ENCODE data around the gene MMP28. TPM values are rescaled to one million over a fixed set of nuclear protein-coding genes. Genes with fewer than 3 reads are reported as not detected.
A peak's percentile ranks its signal among the peaks of the same experiment; 100 is the strongest.

The MMP28 gene
- total RNA-seq, 1 experiment from 2014 or later = not detected

GRCh38 chr17:35808962-35809854, 13.8 kb upstream of the MMP28 start, which contains the start of gene TAF15:
TSS of gene TAF15 (plus strand) at chr17:35809484. CDS start at chr17:35809570, 86 bp downstream.
- Histone ChIP-seq H2BK15ac (ENCODE audit: low read depth, low read length) (no peak within 1 kb of the TSS), H3K23ac (ENCODE audit: insufficient read length, low read depth, low read length) (no peak within 1 kb of the TSS), H2BK20ac (ENCODE audit: low read depth, low read length, poor library complexity, severe bottlenecking) (no peak within 1 kb of the TSS), H3K4me2 (ENCODE audit: insufficient read depth, insufficient read length, low read length) (peak within 1 kb of the TSS; percentile 99), H3K23me2 (ENCODE audit: insufficient read length, low read depth, low read length, poor library complexity, severe bottlenecking) (peaks cover 4% of the 10 kb centered on the region), H3T11ph (ENCODE audit: low read length) (peak within 1 kb of the TSS; percentile 85), H2BK120ac (ENCODE audit: low read depth, low read length, poor library complexity, severe bottlenecking) (no peak within 1 kb of the TSS), H4K5ac (ENCODE audit: insufficient read length, low read depth, low read length) (peak within 1 kb of the TSS; percentile 81), H4K91ac (ENCODE audit: insufficient read length, low read depth, low read length) (no peak within 1 kb of the TSS), H3K79me2 (ENCODE audit: insufficient read depth, low read length) (peaks cover 27% of the 10 kb centered on the region; the same call in 1 of the 2 replicates), H2BK5ac (ENCODE audit: insufficient read length, low read length) (peak within 1 kb of the TSS; percentile 47), H3K27me3 (ENCODE audit: insufficient read depth, low read length) (no peaks in the 10 kb centered on the region), H3K9ac (ENCODE audit: extremely low read depth, insufficient read length, low read length) (peak within 1 kb of the TSS; percentile 93), H3K18ac (ENCODE audit: insufficient read length, low read depth, low read length) (peak within 1 kb of the TSS; percentile 98), H3K9me3 (ENCODE audit: control insufficient read depth, low read depth, low read length) (no peaks in the 10 kb centered on the region), H3K27ac (ENCODE audit: insufficient read length, low read depth, low read length) (peak within 1 kb of the TSS; percentile 66), H3K56ac (ENCODE audit: insufficient read length, low read depth, low read length) (peak within 1 kb of the TSS; percentile 14), H4K20me1 (ENCODE audit: control insufficient read depth, insufficient read depth, insufficient read length) (no peaks in the 10 kb centered on the region), H2BK12ac (ENCODE audit: insufficient read length, low read depth, low read length) (no peak within 1 kb of the TSS), H3K4ac (ENCODE audit: low read depth, low read length) (no peak within 1 kb of the TSS; the same call in 1 of the 2 replicates), H3K14ac (ENCODE audit: insufficient read depth, low read length) (peak within 1 kb of the TSS; percentile 97), H4K8ac (replicated peaks; ENCODE audit: insufficient read length, low read depth, low read length) (no peak within 1 kb of the TSS), H3K79me1 (ENCODE audit: insufficient read depth, low read depth, low read length, poor library complexity, severe bottlenecking) (peaks cover 2% of the 10 kb centered on the region), H2AK5ac (ENCODE audit: insufficient read length, low read length) (no peak within 1 kb of the TSS), H2AFZ (ENCODE audit: low read length) (no peak within 1 kb of the TSS), H3K4me1 (ENCODE audit: insufficient read depth, low read length) (peaks cover 2% of the 10 kb centered on the region; the same call in 1 of the 2 replicates)
- H3K27ac Mint-ChIP-seq = peak within 1 kb of the TSS; percentile 100
- DNase-seq = peak; percentile 99
- WGBS (ENCODE audit: extremely low coverage, insufficient read length, low lambda C conversion rate) = no CpG with 5 or more reads among the region's 71 CpGs
- H3K27me3 Mint-ChIP-seq (ENCODE audit: low read depth) = no peaks in the 10 kb centered on the region; the same call in 1 of the 2 replicates
- no peaks in the 10 kb centered on the region for H3K9me3 Mint-ChIP-seq
- H3K36me3 Mint-ChIP-seq (ENCODE audit: insufficient read depth in 1 of 3, low read depth in 3 of 3) = peaks cover 18 to 33% (median 20%) of the 10 kb centered on the region in 3 experiments; a peak in 6 of 7 replicates
- peak within 1 kb of the TSS; percentile 88 to 99 for H3K4me3 Mint-ChIP-seq
- peaks cover 31 to 36% of the 10 kb centered on the region in 2 experiments for H3K4me1 Mint-ChIP-seq
- peak; percentile 72 for TF ChIP-seq CTCF (conservative IDR thresholded peaks at IDR 0.05)

Measured in H9 (cell line).